ENCODE measurements around the gene LGALS3.

Gene LGALS3

DNA sequence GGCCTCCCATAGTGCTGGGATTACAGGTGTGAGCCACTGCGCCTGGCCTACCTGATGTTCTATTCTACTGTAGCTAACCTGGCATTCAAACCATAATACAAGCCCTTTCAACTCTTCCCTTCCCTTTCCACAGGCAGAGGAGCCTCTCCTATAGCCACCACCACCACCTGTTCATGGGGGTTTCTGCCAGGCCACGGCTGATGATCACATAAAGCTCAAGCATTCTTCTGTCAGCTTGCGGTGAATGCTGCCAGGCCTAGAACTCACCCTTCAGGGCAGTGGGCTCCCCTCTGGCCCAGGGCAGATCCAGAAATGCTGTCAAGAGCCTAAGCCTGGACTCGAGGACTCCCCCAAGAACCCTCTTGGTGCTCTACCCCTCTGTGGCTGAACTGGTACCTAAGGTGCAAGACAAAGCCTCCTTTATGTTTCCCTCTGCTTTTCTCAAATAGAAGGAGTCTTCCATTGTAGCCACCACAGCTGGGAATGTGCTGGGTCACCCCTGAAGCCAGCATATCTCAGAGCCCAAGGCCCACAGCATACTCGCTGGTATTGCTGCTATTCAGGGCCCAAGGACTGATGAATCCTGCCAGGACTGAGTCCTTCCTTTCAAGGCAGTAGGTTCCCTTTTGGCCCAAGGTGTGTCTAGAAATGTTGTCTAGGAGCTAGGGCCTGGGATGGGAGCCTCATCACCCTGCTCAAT lies 65.8 kb downstream of the LGALS3 start:
- no peak for DNase-seq
